Measurements from ENCODE around the gene DNAH10. TPM values are rescaled to one million over a fixed set of nuclear protein-coding genes. Genes with fewer than 3 reads are reported as not detected.

Gene DNAH10
- total and polyA plus RNA-seq, 2 of the 4 experiments (the other 2 are of a cell fraction), result 0.18 to 0.22 TPM

DNA sequence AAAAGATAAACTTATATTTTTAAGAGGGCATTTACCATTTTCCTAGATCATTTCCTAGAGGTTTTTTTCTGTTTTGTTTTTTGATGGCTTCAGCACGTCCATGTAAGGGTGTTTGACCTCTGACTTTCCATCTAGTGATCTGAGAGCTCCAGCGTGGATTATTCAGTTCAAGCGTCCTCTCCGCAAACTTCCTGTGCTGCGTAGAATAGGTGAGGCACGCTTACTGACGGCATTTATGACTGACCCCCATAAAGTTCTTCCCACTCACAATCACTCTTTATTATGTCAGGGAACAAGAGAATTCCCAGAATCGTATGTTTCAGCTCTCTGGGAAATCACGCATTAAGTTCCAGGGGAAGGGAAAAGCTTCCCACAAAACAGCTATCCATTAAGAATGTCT is 194.1 kb downstream of the DNAH10 start:
- Histone ChIP-seq H2BK5ac (ENCODE audit: low read depth, low read length, poor library complexity, severe bottlenecking) (no peak overlapping the region), H3K56ac (ENCODE audit: extremely low read depth, insufficient read depth, low read length) (no peak overlapping the region), H3K36me3 (ENCODE audit: control insufficient read depth, insufficient read depth, low read length) (no peaks in the 10 kb centered on the region), H4K20me1 (ENCODE audit: insufficient read depth, low read length) (0 out of 2 replicates have a peak, but pooled peaks cover 4% of the 10 kb centered on the region), H2BK20ac (ENCODE audit: low read depth, low read length) (no peak overlapping the region), H3K9ac (ENCODE audit: low read depth, low read length) (no peak overlapping the region), H3K27ac (ENCODE audit: insufficient read depth, low read length) (no peak overlapping the region), H4K5ac (ENCODE audit: low read depth, low read length) (no peak overlapping the region), H3K27me3 (ENCODE audit: control insufficient read depth, insufficient read depth, low read length) (no peaks in the 10 kb centered on the region), H3K9me1 (ENCODE audit: insufficient read depth, low read length) (peaks cover 6% of the 10 kb centered on the region; the same call in 1 of the 2 replicates), H2AFZ (replicated peaks; ENCODE audit: low read length, poor library complexity) (no peak overlapping the region), H2AK9ac (replicated peaks; ENCODE audit: low read depth, low read length, poor library complexity) (no peak overlapping the region), H3K18ac (ENCODE audit: low read depth, low read length) (no peak overlapping the region), H3K14ac (replicated peaks; ENCODE audit: low read depth, low read length) (no peak overlapping the region), H2BK120ac (ENCODE audit: low read depth, low read length) (no peak overlapping the region), H3K79me1 (ENCODE audit: low read depth in 1 of 2, low read length in 2 of 2) (peaks cover 20 to 70% of the 10 kb centered on the region in 2 experiments), H4K8ac (ENCODE audit: low read depth in 2 of 2, low read length in 2 of 2) (no peak overlapping the region), H3K23ac (ENCODE audit: low read depth, low read length) (no peak overlapping the region), H2BK15ac (ENCODE audit: low read depth, low read length) (no peak overlapping the region), H3K4me2 (ENCODE audit: low read depth, low read length) (no peak overlapping the region), H2AK5ac (ENCODE audit: low read depth, low read length) (no peak overlapping the region), H3K4me3 (ENCODE audit: insufficient read depth, low read depth, low read length) (no peak overlapping the region), H3K4ac (ENCODE audit: low read depth, low read length) (no peak overlapping the region), H4K91ac (ENCODE audit: insufficient read depth, low read depth, low read length) (no peak overlapping the region), H3K4me1 (ENCODE audit: control insufficient read depth, insufficient read depth, low read length) (peaks cover 10% of the 10 kb centered on the region), H3K9me3 (ENCODE audit: control insufficient read depth, insufficient read depth, low read length) (no peaks in the 10 kb centered on the region)
- no peak for DNase-seq
- BruUV-seq (replicated peaks), result no TSS peak
- ATAC-seq (ENCODE audit: low read depth), result no peak
- CTCF ChIA-PET, result interaction anchor here (0.6 to 1.6 kb wide), 2 partner anchors 18 to 51 kb away, joined by 3 read pairs; no protein-coding TSS in a partner anchor
- POLR2A ChIA-PET (ENCODE audit: unreplicated experiment), result no interaction called here
- intact Hi-C loops (cut with micrococcal nuclease) (no loop called here), in situ Hi-C loops (cut with MboI; ENCODE audit: low sequenced_read_pairs) (no loop called here), dilution Hi-C loops (cut with HindIII; ENCODE audit: low sequenced_read_pairs, unreplicated experiment) (no loop called here)
- TF ChIP-seq MAZ (IDR thresholded peaks at IDR 0.05; ENCODE audit: borderline replicate concordance, low read depth, low read length) (no peak), RFX5 (IDR thresholded peaks at IDR 0.05; ENCODE audit: low read depth, low read length) (no peak), POLR2A (IDR thresholded peaks at IDR 0.05; ENCODE audit: low read depth, low read length) (no peak), NFE2L2 (IDR thresholded peaks at IDR 0.05; ENCODE audit: low read depth, low read length) (no peak), FOS (IDR thresholded peaks at IDR 0.05; ENCODE audit: low read depth, low read length) (no peak), MXI1 (IDR thresholded peaks at IDR 0.05; ENCODE audit: borderline replicate concordance, low read depth, low read length) (no peak), BHLHE40 (IDR thresholded peaks at IDR 0.05; ENCODE audit: low read depth, low read length) (no peak), RAD21 (IDR thresholded peaks at IDR 0.05; ENCODE audit: low read length) (no peak), MAFK (IDR thresholded peaks at IDR 0.05; ENCODE audit: low read depth, low read length) (no peak), SMC3 (IDR thresholded peaks at IDR 0.05; ENCODE audit: low read depth, low read length) (no peak), CHD1 (IDR thresholded peaks at IDR 0.05; ENCODE audit: low read depth, low read length) (no peak), CEBPB (IDR thresholded peaks at IDR 0.05; ENCODE audit: low read depth, low read length) (no peak), RCOR1 (IDR thresholded peaks at IDR 0.05; ENCODE audit: insufficient replicate concordance, low read length) (no peak)
- TF ChIP-seq, protein P1, sequence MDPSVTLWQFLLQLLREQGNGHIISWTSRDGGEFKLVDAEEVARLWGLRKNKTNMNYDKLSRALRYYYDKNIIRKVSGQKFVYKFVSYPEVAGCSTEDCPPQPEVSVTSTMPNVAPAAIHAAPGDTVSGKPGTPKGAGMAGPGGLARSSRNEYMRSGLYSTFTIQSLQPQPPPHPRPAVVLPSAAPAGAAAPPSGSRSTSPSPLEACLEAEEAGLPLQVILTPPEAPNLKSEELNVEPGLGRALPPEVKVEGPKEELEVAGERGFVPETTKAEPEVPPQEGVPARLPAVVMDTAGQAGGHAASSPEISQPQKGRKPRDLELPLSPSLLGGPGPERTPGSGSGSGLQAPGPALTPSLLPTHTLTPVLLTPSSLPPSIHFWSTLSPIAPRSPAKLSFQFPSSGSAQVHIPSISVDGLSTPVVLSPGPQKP (IDR thresholded peaks at IDR 0.05; ENCODE audit: borderline replicate concordance, low read depth, low read length), result no peak
- TF ChIP-seq, protein P2, sequence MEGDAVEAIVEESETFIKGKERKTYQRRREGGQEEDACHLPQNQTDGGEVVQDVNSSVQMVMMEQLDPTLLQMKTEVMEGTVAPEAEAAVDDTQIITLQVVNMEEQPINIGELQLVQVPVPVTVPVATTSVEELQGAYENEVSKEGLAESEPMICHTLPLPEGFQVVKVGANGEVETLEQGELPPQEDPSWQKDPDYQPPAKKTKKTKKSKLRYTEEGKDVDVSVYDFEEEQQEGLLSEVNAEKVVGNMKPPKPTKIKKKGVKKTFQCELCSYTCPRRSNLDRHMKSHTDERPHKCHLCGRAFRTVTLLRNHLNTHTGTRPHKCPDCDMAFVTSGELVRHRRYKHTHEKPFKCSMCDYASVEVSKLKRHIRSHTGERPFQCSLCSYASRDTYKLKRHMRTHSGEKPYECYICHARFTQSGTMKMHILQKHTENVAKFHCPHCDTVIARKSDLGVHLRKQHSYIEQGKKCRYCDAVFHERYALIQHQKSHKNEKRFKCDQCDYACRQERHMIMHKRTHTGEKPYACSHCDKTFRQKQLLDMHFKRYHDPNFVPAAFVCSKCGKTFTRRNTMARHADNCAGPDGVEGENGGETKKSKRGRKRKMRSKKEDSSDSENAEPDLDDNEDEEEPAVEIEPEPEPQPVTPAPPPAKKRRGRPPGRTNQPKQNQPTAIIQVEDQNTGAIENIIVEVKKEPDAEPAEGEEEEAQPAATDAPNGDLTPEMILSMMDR (conservative IDR thresholded peaks at IDR 0.05; ENCODE audit: low read depth, low read length), result no peak
- TF ChIP-seq, protein P3, sequence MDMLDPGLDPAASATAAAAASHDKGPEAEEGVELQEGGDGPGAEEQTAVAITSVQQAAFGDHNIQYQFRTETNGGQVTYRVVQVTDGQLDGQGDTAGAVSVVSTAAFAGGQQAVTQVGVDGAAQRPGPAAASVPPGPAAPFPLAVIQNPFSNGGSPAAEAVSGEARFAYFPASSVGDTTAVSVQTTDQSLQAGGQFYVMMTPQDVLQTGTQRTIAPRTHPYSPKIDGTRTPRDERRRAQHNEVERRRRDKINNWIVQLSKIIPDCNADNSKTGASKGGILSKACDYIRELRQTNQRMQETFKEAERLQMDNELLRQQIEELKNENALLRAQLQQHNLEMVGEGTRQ (IDR thresholded peaks at IDR 0.05; ENCODE audit: low read depth, low read length), result no peak
- WGBS, 2 experiments (ENCODE audit: extremely low coverage in 2 of 2, insufficient read length in 1 of 2), result no CpG with 5 or more reads among the region's 9 CpGs
